AG09309 (cell line): Measurements from ENCODE around the gene FGF19.

Source experiments
- DNase-seq: peaks from one replicate; pipeline ENCODE4 v3.0.0-alpha.2; 2010; ENCODE audit warnings: low read depth
- H3K4me3 ChIP-seq: 2 replicates; pipeline ENCODE4 v1.5.1; 2011; ENCODE audit warnings: mild to moderate bottlenecking, low read depth, low read length, moderate library complexity; ENCODE audit not compliant: control insufficient read depth
- TF ChIP-seq, protein P1 (sequence below): IDR thresholded peaks from 2 replicates; pipeline ENCODE4 v1.5.1; 2011; ENCODE audit warnings: mild to moderate bottlenecking, low read depth, low read length, inconsistent platforms; ENCODE audit not compliant: insufficient read depth, control insufficient read depth; ENCODE audit errors: missing control alignments

FGF19 gene

DNA sequence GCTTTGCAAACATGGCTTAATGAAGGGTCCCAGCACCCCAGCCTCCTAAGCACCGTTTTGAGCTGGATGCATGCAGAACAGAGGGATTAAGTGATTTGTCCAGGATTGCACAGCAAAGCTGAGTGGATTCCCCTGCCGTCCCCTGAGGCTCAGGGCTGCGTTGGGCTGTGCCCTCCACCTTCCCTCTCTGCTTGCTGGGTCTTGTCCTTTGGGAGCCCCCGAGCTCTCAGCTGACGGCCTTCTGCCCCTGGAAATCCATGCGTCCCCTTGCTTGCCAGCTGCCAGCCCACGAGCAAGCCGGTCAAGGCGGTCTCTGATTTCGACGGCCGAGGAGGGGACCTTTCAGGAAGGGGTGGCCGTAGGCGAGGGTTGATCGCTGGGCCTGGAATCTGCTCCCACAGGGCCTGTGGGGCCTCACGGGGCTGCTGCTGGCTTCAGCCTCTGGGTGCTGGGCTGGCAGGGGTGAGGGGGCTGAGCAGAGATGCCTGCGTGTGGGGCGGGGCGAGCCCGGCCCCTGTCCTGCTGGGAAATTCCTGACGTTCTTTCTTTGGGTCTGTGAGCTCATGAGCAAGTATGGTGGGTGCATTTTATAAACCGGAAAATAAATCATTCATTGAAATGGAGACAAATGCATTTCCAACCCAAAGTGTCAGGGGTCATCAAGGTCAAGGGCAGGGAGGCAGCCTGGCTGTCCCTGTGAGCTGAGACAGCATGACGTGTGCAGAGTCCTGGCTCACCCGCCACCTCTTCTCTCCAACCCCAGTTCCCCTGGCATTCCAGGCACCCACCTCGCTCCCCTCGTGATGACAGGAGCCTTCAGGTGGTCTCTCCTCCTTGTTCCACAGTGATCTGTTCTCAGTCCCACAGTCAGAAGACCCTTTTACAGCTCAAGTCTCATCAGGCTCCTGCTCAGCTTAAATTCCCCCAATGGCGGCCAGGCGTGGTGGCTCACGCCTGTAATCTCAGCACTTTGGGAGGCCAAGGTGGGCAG is 43.2 kb upstream of the FGF19 start:
- no peak for DNase-seq
- no peak overlapping the region for H3K4me3 ChIP-seq
- TF ChIP-seq, protein P1, sequence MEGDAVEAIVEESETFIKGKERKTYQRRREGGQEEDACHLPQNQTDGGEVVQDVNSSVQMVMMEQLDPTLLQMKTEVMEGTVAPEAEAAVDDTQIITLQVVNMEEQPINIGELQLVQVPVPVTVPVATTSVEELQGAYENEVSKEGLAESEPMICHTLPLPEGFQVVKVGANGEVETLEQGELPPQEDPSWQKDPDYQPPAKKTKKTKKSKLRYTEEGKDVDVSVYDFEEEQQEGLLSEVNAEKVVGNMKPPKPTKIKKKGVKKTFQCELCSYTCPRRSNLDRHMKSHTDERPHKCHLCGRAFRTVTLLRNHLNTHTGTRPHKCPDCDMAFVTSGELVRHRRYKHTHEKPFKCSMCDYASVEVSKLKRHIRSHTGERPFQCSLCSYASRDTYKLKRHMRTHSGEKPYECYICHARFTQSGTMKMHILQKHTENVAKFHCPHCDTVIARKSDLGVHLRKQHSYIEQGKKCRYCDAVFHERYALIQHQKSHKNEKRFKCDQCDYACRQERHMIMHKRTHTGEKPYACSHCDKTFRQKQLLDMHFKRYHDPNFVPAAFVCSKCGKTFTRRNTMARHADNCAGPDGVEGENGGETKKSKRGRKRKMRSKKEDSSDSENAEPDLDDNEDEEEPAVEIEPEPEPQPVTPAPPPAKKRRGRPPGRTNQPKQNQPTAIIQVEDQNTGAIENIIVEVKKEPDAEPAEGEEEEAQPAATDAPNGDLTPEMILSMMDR: no peak

DNA sequence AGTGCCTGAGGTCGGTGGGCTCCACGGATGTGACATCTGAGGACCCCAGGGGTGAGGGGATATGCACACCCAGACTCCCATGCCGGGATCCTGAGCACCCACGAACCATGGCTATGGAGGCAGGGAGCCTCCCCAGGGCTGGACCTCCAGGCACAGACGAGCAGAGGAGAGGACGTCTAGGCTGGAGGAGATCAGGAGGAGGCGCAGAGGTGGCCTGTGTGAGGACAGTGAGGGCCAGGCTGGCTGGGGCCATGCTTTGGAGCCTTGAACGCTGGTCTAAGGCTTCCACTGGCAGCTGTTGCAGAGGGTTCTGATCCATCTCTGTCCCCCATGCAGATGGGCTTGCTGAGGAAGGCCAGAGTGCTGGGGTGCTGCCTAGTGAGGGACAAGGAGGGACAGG is 42.3 kb upstream of the FGF19 start:
- no peak for DNase-seq
- TF ChIP-seq, protein P1: no peak
- no peak overlapping the region for H3K4me3 ChIP-seq

DNA sequence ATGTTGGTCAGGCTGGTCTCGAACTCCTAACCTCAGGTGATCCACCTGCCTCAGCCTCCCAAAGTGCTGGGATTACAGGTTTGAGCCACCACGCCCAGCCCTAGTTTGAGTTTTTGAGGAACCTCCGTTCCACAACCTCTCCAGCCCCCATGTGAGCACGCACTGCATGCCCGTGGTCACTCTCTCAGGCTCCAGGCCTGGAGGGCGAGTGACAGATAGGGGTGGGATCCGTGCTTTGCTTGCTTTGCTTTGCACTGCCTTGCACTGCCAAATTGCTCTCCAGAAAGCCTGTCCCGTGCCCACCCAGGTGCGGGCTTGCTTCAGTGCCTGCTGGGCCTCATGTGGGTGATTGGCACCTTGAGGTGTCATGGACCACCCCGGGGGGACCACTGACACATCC is 41.4 kb upstream of the FGF19 start:
- TF ChIP-seq, protein P1: no peak
- DNase-seq: no peak
- no peak overlapping the region for H3K4me3 ChIP-seq

DNA sequence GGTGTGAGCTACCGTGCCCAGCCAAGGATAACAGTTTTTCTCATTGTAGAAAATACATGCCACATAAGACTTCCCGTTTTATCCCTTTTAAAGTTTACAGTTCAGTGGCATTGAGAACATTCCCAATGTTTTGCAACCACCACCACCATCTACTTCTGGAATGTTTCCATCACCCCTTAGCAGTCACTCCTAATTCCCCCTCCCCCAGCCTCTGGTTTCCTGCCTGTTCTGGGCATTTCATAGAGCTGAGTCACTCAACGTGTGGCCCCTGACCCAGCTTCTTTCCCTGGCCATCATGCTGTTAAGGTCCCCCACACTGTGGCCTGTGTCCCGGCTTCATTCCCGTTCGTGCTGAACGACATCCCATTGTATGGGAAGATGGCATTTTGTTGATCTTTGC is 40.6 kb upstream of the FGF19 start:
- peak; percentile 18 for DNase-seq
- H3K4me3 ChIP-seq: no peak overlapping the region
- TF ChIP-seq, protein P1: no peak

DNA sequence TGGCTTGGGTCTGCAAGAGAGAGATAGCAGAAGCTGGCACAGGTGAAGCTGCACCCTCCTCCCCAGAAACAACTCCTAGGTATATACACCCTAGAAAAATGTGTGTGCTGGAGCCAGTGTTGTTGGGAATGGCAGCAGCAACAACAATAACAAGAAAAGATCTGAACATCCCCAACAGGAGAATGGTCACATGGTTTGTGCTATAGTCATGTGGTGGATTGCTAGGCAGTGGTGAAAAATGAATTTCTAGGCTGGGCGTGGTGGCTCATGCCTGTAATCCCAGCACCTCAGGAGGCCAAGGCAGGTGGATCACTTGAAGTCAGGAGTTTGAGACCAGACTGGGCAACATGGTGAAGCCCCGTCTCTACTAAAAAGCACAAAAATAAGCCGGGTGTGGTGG is 31.0 kb upstream of the FGF19 start:
- TF ChIP-seq, protein P1: no peak
- DNase-seq: no peak
- H3K4me3 ChIP-seq: no peak overlapping the region

DNA sequence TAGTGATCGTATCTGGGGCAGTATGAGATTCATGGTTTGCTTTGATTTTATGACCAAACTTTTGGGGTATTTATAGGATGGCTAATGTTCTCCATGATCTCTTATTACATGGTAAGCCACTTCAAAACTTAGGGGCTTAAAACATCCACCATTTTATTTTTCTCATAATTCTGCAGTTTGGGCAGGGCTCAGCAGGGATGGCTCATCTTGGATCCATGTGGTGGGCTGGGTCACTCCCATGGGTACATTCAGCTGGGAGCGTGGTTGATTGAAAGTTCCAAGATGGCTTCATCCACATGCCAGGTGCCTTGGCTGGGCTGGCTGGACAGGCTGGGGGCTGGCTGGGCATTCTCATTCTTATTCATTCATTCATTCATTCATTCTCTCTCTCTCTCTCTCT is 30.5 kb upstream of the FGF19 start:
- H3K4me3 ChIP-seq: no peak overlapping the region
- no peak for DNase-seq
- TF ChIP-seq, protein P1: no peak

DNA sequence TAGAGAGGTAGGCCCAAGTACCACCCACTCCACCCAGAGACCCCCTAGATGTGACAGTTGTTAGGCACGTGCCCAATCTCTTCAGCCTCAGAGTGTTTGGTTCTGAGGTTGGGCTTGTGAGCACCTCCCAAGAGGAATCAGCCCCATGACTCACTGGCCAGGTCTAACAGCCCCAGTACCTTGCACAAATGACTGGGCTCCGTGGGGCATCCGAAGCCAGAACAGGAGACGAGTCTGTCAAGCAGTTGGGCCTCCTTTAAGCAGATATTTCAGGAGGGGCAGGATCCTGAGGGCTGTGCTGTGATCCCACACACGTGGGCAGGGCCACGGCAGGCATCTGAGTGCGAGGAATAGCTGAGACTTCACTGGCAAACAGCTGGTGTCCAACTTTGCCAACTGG is 29.1 kb upstream of the FGF19 start:
- TF ChIP-seq, protein P1: no peak
- DNase-seq: no peak
- no peak overlapping the region for H3K4me3 ChIP-seq
